Thyroid gland (tissue), 4 donors: ENCODE results near the gene MACC1.

ENCODE experiments used
- POLR2A ChIP-seq, 2 donors: fragments of 450-650 bp; IDR thresholded peaks; one replicate each; pipeline ENCODE4 v1.6.1; 2017; ENCODE audit warnings: antibody characterized with exemption in 2 of 2, mild to moderate bottlenecking in 2 of 2, moderate library complexity in 1 of 2
- TF ChIP-seq, protein P1 (sequence below), 6 experiments: fragments of 200-600 bp in 3 of 6; fragments of 450-650 bp in 3 of 6; sonication (generic) in 3 of 6; IDR thresholded peaks; one replicate each; pipeline ENCODE4 v1.5.1; 2016 to 2019; ENCODE audit warnings: antibody characterized with exemption in 6 of 6, mild to moderate bottlenecking in 2 of 6, inconsistent platforms in 1 of 6, moderate library complexity in 1 of 6

GRCh38 chr7:20095862-20096261, 121.3 kb downstream of the MACC1 start:
- TF ChIP-seq, protein P1, sequence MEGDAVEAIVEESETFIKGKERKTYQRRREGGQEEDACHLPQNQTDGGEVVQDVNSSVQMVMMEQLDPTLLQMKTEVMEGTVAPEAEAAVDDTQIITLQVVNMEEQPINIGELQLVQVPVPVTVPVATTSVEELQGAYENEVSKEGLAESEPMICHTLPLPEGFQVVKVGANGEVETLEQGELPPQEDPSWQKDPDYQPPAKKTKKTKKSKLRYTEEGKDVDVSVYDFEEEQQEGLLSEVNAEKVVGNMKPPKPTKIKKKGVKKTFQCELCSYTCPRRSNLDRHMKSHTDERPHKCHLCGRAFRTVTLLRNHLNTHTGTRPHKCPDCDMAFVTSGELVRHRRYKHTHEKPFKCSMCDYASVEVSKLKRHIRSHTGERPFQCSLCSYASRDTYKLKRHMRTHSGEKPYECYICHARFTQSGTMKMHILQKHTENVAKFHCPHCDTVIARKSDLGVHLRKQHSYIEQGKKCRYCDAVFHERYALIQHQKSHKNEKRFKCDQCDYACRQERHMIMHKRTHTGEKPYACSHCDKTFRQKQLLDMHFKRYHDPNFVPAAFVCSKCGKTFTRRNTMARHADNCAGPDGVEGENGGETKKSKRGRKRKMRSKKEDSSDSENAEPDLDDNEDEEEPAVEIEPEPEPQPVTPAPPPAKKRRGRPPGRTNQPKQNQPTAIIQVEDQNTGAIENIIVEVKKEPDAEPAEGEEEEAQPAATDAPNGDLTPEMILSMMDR (IDR thresholded peaks at IDR 0.05), result no peak
- TF ChIP-seq POLR2A (IDR thresholded peaks at IDR 0.05), result no peak
